ENCODE data around the gene CARMIL1.

Gene CARMIL1

DNA sequence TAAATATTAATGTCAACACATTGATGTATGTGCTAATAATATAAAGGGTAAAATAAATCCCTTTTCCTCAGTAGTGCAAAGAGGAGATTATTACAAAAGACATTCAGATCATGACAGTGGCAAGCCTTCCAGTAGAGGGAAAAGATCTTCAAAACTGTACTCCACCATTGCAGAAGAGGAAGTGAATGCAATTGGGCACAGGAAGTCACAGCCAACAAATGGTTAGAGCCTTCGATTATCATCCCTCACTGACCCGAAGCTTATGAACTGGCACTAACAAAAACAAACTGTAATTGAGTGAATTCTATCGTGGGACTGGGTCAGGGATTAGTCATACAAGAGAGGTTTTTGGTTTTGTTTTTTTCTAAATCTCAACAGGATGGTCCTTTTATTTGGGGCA, 333.5 kb downstream of the CARMIL1 start:
- no peak overlapping the region for H2BK5ac ChIP-seq (ENCODE audit: low read depth, low read length, poor library complexity)
- H3K18ac ChIP-seq (ENCODE audit: low read length): no peak overlapping the region
- no peak overlapping the region for H3K4me2 ChIP-seq (ENCODE audit: low read length)
- H3K79me1 ChIP-seq (ENCODE audit: low read length): no peaks in the 10 kb centered on the region
- no peaks in the 10 kb centered on the region for H3K79me2 ChIP-seq (ENCODE audit: control insufficient read depth, insufficient read depth, low read length, poor library complexity)
- no peak for DNase-seq
- no peak overlapping the region for H3K23ac ChIP-seq (ENCODE audit: low read length)
- H3K27me3 ChIP-seq (ENCODE audit: insufficient read depth, low read length): no peaks in the 10 kb centered on the region
- H2BK120ac ChIP-seq (ENCODE audit: insufficient read depth, low read length, poor library complexity): no peak overlapping the region
- no peak overlapping the region for H3K4me3 ChIP-seq (ENCODE audit: low read depth, low read length)
- H2AFZ ChIP-seq (ENCODE audit: insufficient read depth, low read length, poor library complexity): no peak overlapping the region
- H4K8ac ChIP-seq (ENCODE audit: low read depth, low read length): no peak overlapping the region
- H3K14ac ChIP-seq (ENCODE audit: low read length): no peak overlapping the region
- no peak overlapping the region for H3K9ac ChIP-seq (ENCODE audit: low read length)
- no peak overlapping the region for H2AK5ac ChIP-seq (ENCODE audit: low read length)
- H3K4me1 ChIP-seq (ENCODE audit: control insufficient read depth in 1 of 2, insufficient read depth in 2 of 2, low read length in 2 of 2): no peaks in the 10 kb centered on the region
- no peak overlapping the region for H3K4ac ChIP-seq (ENCODE audit: low read depth, low read length)
- no CpG with 5 or more reads among the region's 3 CpGs for WGBS (ENCODE audit: extremely low coverage, insufficient coverage, insufficient read length)
- peaks cover 0 to 3% of the 10 kb centered on the region in 2 experiments for H3K36me3 ChIP-seq (ENCODE audit: control insufficient read depth in 1 of 2, insufficient read depth in 2 of 2, low read length in 2 of 2)
- no peak overlapping the region for H4K91ac ChIP-seq (ENCODE audit: low read depth, low read length)
- H3K9me3 ChIP-seq (ENCODE audit: insufficient read depth, low read depth, low read length): no peaks in the 10 kb centered on the region
- H2BK12ac ChIP-seq (ENCODE audit: low read length): no peak overlapping the region
- H3K27ac ChIP-seq (ENCODE audit: low read depth, low read length): no peak overlapping the region
- H4K12ac ChIP-seq (ENCODE audit: low read depth, low read length): no peak overlapping the region

DNA sequence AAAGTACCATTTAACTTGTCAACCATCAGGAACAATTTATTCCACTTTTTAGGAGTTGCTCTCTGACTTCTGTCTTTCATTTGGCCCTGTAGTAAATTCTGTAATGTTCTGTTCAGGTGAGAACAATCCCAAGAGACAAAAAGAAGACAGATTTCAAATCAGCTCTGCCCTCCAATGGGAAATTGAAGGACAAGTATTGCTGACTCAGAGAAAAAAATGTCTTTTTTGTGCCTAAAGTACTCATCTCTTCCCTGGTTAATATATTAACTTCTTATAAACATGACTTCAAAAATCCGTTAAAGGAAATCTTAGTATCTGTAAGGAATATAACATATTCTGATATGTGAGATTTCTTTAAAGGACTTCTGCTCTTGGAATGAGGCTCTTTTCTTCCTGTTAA, 334.2 kb downstream of the CARMIL1 start:
- no peaks in the 10 kb centered on the region for H3K79me2 ChIP-seq (ENCODE audit: control insufficient read depth, insufficient read depth, low read length, poor library complexity)
- no peak overlapping the region for H4K8ac ChIP-seq (ENCODE audit: low read depth, low read length)
- H2AFZ ChIP-seq (ENCODE audit: insufficient read depth, low read length, poor library complexity): no peak overlapping the region
- H3K23ac ChIP-seq (ENCODE audit: low read length): no peak overlapping the region
- no peak overlapping the region for H3K9ac ChIP-seq (ENCODE audit: low read length)
- H3K4ac ChIP-seq (ENCODE audit: low read depth, low read length): no peak overlapping the region
- H3K27me3 ChIP-seq (ENCODE audit: insufficient read depth, low read length): no peaks in the 10 kb centered on the region
- no CpG with 5 or more reads among the region's 1 CpG for WGBS (ENCODE audit: extremely low coverage, insufficient coverage, insufficient read length)
- DNase-seq: no peak
- no peak overlapping the region for H3K4me3 ChIP-seq (ENCODE audit: low read depth, low read length)
- H2BK12ac ChIP-seq (ENCODE audit: low read length): no peak overlapping the region
- no peak overlapping the region for H3K4me2 ChIP-seq (ENCODE audit: low read length)
- no peaks in the 10 kb centered on the region for H3K79me1 ChIP-seq (ENCODE audit: low read length)
- H3K27ac ChIP-seq (ENCODE audit: low read depth, low read length): no peak overlapping the region
- H4K91ac ChIP-seq (ENCODE audit: low read depth, low read length): no peak overlapping the region
- no peak overlapping the region for H4K12ac ChIP-seq (ENCODE audit: low read depth, low read length)
- H3K18ac ChIP-seq (ENCODE audit: low read length): no peak overlapping the region
- H2BK5ac ChIP-seq (ENCODE audit: low read depth, low read length, poor library complexity): no peak overlapping the region
- H3K4me1 ChIP-seq (ENCODE audit: control insufficient read depth in 1 of 2, insufficient read depth in 2 of 2, low read length in 2 of 2): no peaks in the 10 kb centered on the region
- H3K9me3 ChIP-seq (ENCODE audit: insufficient read depth, low read depth, low read length): no peaks in the 10 kb centered on the region
- H3K14ac ChIP-seq (ENCODE audit: low read length): no peak overlapping the region
- H3K36me3 ChIP-seq (ENCODE audit: control insufficient read depth in 1 of 2, insufficient read depth in 2 of 2, low read length in 2 of 2): peaks cover 0 to 3% of the 10 kb centered on the region in 2 experiments
- no peak overlapping the region for H2AK5ac ChIP-seq (ENCODE audit: low read length)
- H2BK120ac ChIP-seq (ENCODE audit: insufficient read depth, low read length, poor library complexity): no peak overlapping the region

DNA sequence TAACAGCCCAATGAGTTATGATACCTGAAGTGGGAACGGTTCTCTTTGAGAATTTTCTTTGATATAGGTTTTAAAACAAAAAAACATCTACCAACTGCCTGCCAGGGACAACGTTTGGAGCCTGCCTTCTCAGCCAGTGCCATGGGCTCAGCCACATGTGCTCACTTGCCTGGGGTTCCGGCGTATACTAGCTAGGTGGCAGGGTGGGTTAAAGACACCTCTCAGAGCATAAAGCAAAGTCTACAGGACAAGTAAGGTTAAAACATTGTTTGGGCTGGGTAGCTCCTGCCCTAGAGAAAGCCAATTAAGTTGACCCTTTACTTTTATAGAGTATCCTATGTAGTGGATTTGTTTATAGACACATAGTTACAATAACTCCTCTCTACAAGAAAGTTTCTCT, 334.9 kb downstream of the CARMIL1 start:
- H3K79me1 ChIP-seq (ENCODE audit: low read length): no peaks in the 10 kb centered on the region
- peaks cover 0 to 3% of the 10 kb centered on the region in 2 experiments for H3K36me3 ChIP-seq (ENCODE audit: control insufficient read depth in 1 of 2, insufficient read depth in 2 of 2, low read length in 2 of 2)
- no peak overlapping the region for H3K18ac ChIP-seq (ENCODE audit: low read length)
- no peaks in the 10 kb centered on the region for H3K79me2 ChIP-seq (ENCODE audit: control insufficient read depth, insufficient read depth, low read length, poor library complexity)
- DNase-seq: no peak
- no peak overlapping the region for H2AFZ ChIP-seq (ENCODE audit: insufficient read depth, low read length, poor library complexity)
- H3K14ac ChIP-seq (ENCODE audit: low read length): no peak overlapping the region
- H3K27me3 ChIP-seq (ENCODE audit: insufficient read depth, low read length): no peaks in the 10 kb centered on the region
- H3K27ac ChIP-seq (ENCODE audit: low read depth, low read length): no peak overlapping the region
- no CpG with 5 or more reads among the region's 4 CpGs for WGBS (ENCODE audit: extremely low coverage, insufficient coverage, insufficient read length)
- no peak overlapping the region for H4K12ac ChIP-seq (ENCODE audit: low read depth, low read length)
- H3K9me3 ChIP-seq (ENCODE audit: insufficient read depth, low read depth, low read length): no peaks in the 10 kb centered on the region
- no peak overlapping the region for H3K4ac ChIP-seq (ENCODE audit: low read depth, low read length)
- H2BK5ac ChIP-seq (ENCODE audit: low read depth, low read length, poor library complexity): no peak overlapping the region
- no peak overlapping the region for H2AK5ac ChIP-seq (ENCODE audit: low read length)
- H3K9ac ChIP-seq (ENCODE audit: low read length): no peak overlapping the region
- no peak overlapping the region for H3K4me3 ChIP-seq (ENCODE audit: low read depth, low read length)
- no peaks in the 10 kb centered on the region for H3K4me1 ChIP-seq (ENCODE audit: control insufficient read depth in 1 of 2, insufficient read depth in 2 of 2, low read length in 2 of 2)
- H2BK120ac ChIP-seq (ENCODE audit: insufficient read depth, low read length, poor library complexity): no peak overlapping the region
- no peak overlapping the region for H3K23ac ChIP-seq (ENCODE audit: low read length)
- H4K8ac ChIP-seq (ENCODE audit: low read depth, low read length): no peak overlapping the region
- no peak overlapping the region for H2BK12ac ChIP-seq (ENCODE audit: low read length)
- no peak overlapping the region for H3K4me2 ChIP-seq (ENCODE audit: low read length)
- no peak overlapping the region for H4K91ac ChIP-seq (ENCODE audit: low read depth, low read length)

DNA sequence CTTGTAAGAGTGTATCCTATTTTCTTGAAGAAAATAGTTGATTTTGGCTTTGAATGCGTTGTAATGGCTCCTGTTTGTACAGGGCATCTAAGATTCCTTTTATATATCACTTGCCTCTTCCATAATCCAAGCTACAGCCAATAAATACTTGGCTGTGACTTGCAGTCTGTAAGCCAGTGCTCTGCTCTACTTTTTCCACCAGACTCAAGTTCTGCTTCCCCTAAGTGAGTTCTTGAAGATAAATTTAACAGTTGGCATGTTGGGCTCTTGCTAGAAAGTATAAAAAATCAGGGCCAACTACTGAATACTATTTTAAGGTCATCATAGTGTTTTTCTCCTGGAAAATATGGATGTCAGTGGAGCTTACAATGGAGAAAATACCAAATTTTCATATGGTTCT, 336.3 kb downstream of the CARMIL1 start:
- H3K18ac ChIP-seq (ENCODE audit: low read length): no peak overlapping the region
- H3K9ac ChIP-seq (ENCODE audit: low read length): no peak overlapping the region
- no peaks in the 10 kb centered on the region for H3K79me2 ChIP-seq (ENCODE audit: control insufficient read depth, insufficient read depth, low read length, poor library complexity)
- no peak overlapping the region for H4K8ac ChIP-seq (ENCODE audit: low read depth, low read length)
- H3K36me3 ChIP-seq (ENCODE audit: control insufficient read depth in 1 of 2, insufficient read depth in 2 of 2, low read length in 2 of 2): peaks cover 0 to 2% of the 10 kb centered on the region in 2 experiments
- no peak overlapping the region for H3K4me3 ChIP-seq (ENCODE audit: low read depth, low read length)
- no peak overlapping the region for H2BK12ac ChIP-seq (ENCODE audit: low read length)
- H3K4ac ChIP-seq (ENCODE audit: low read depth, low read length): no peak overlapping the region
- no peaks in the 10 kb centered on the region for H3K27me3 ChIP-seq (ENCODE audit: insufficient read depth, low read length)
- H3K79me1 ChIP-seq (ENCODE audit: low read length): no peaks in the 10 kb centered on the region
- no peak overlapping the region for H4K91ac ChIP-seq (ENCODE audit: low read depth, low read length)
- H3K23ac ChIP-seq (ENCODE audit: low read length): no peak overlapping the region
- no peak overlapping the region for H2BK120ac ChIP-seq (ENCODE audit: insufficient read depth, low read length, poor library complexity)
- no peaks in the 10 kb centered on the region for H3K9me3 ChIP-seq (ENCODE audit: insufficient read depth, low read depth, low read length)
- H4K12ac ChIP-seq (ENCODE audit: low read depth, low read length): no peak overlapping the region
- no peak for DNase-seq
- H3K27ac ChIP-seq (ENCODE audit: low read depth, low read length): no peak overlapping the region
- no peak overlapping the region for H3K14ac ChIP-seq (ENCODE audit: low read length)
- H3K4me1 ChIP-seq (ENCODE audit: control insufficient read depth in 1 of 2, insufficient read depth in 2 of 2, low read length in 2 of 2): no peaks in the 10 kb centered on the region
- H2AK5ac ChIP-seq (ENCODE audit: low read length): no peak overlapping the region
- no peak overlapping the region for H3K4me2 ChIP-seq (ENCODE audit: low read length)
- no peak overlapping the region for H2AFZ ChIP-seq (ENCODE audit: insufficient read depth, low read length, poor library complexity)
- no CpG with 5 or more reads among the region's 1 CpG for WGBS (ENCODE audit: extremely low coverage, insufficient coverage, insufficient read length)
- H2BK5ac ChIP-seq (ENCODE audit: low read depth, low read length, poor library complexity): no peak overlapping the region
